OCI-LY3 (cell line): ENCODE results near the gene STX18.

Experiments
- EZH2phosphoT487 ChIP-seq: fragments of 200-600 bp; shearing (Covaris generic); IDR thresholded peaks from 2 replicates; pipeline ENCODE4 v1.6.1; 2018; ENCODE audit warnings: antibody characterized with exemption, mixed run types, low read depth
- TF ChIP-seq, protein P1 (sequence below): fragments of 200-600, 300-600 bp; sonication (generic); IDR thresholded peaks from 2 replicates; pipeline ENCODE4 v1.5.1; 2014; ENCODE audit warnings: antibody characterized with exemption, low read length, low read depth

DNA sequence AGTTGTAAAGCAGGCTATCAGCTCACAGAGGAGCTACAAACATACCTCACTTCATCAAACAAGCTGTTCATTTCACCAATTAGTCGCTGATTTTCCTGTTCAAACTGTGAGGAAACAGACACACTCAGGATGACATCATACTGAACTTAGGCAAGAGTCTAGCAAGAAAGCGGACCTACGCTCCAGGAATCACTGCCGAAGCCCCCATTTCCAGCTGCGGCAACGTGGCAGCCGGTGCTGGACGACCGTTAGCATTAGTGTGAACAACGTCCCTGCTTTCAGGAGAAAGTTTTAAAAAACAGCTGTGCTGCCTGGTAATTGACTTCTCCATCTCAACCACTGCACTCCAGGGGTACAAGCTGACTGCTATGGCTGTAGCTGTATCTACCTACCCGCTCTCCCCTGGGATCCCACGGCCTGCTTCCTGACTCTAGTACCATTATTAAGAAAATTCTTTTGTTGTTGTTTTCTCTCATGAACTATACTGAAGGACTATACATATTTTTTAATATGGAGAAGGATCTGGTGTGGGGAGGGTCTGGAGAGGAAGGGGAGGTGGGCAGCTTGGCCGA lies 116.6 kb downstream of the STX18 start:
- TF ChIP-seq EZH2phosphoT487: no peak
- TF ChIP-seq, protein P1, sequence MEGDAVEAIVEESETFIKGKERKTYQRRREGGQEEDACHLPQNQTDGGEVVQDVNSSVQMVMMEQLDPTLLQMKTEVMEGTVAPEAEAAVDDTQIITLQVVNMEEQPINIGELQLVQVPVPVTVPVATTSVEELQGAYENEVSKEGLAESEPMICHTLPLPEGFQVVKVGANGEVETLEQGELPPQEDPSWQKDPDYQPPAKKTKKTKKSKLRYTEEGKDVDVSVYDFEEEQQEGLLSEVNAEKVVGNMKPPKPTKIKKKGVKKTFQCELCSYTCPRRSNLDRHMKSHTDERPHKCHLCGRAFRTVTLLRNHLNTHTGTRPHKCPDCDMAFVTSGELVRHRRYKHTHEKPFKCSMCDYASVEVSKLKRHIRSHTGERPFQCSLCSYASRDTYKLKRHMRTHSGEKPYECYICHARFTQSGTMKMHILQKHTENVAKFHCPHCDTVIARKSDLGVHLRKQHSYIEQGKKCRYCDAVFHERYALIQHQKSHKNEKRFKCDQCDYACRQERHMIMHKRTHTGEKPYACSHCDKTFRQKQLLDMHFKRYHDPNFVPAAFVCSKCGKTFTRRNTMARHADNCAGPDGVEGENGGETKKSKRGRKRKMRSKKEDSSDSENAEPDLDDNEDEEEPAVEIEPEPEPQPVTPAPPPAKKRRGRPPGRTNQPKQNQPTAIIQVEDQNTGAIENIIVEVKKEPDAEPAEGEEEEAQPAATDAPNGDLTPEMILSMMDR: no peak
